Measurements from ENCODE around the gene CHD1. TPM values are rescaled to one million over a fixed set of nuclear protein-coding genes. Genes with fewer than 3 reads are reported as not detected.
A peak's percentile ranks its signal among the peaks of the same experiment; 100 is the strongest.

The CHD1 gene
- total RNA-seq, 2 donors from 2014 or later: 38.5 to 52.9 TPM

GRCh38 chr5:98929710-98930298 is 997 bp upstream of the CHD1 start:
- intact Hi-C loops (cut with DNase I): loop anchor here (5.0 kb wide), 2 partner anchors 102 to 1428 kb away; no protein-coding TSS in a partner anchor
- H3K36me3 ChIP-seq: no peaks in the 10 kb centered on the region
- WGBS: 6% methylated on average over 21 of the region's 21 CpGs
- peaks cover 5% of the 10 kb centered on the region for H3K4me1 ChIP-seq (replicated peaks)
- no peaks in the 10 kb centered on the region for H3K27me3 ChIP-seq (replicated peaks; ENCODE audit: insufficient read depth)
- peak overlapping the region; percentile 97 to 100 for H3K27ac ChIP-seq
- no peak for DNase-seq (ENCODE audit: low spot score)
- no peaks in the 10 kb centered on the region for H3K9me3 ChIP-seq
- TF ChIP-seq POLR2A (IDR thresholded peaks at IDR 0.05): no peak
- peak; percentile 76 for TF ChIP-seq POLR2AphosphoS5 (IDR thresholded peaks at IDR 0.05)
- peak overlapping the region; percentile 85 to 88 for H3K4me3 ChIP-seq

DNA sequence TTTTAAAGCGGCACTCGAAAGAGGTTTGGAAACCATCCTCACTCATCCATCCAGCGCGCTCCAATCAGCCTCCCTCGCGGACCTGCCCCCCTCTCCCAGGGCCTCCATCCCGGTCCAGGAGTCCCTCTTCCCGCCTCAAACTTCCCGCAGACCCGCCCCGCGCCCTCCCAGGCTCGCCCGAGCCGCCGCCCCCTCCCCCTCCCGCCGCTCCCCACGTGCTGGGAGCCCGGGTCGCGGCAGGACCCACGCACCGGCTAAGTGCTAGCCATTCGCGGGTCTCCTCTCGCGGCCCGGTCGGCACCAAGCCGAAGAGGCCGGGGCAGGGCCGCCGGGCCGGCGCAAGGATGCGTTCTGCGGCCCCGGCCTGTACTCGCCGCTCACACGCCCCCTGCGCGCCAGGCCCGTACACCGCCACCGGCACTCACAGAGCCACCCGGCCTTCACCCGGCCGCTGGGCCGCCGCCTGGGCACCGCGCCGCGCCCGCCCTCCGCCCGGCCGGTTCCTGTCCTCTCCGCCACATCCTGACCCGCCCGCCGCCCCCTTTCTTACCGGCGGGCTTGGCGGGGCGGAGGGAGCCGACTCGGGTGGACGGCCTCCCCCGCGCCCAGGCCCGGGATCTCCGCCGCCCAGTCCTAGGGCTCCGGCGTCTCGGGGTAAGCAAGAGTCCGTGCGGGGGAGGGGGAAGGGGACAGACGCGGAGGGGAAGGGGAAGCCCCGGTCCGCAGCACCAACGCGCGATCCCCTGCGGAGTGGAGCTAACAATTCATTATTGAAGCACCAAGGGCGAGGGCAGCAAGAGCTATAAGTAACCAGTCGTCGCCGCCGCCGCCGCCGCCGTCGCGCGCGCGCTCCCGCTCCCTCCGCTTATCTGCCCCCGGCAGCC is 576 bp downstream of the CHD1 start:
- TF ChIP-seq, protein P1, sequence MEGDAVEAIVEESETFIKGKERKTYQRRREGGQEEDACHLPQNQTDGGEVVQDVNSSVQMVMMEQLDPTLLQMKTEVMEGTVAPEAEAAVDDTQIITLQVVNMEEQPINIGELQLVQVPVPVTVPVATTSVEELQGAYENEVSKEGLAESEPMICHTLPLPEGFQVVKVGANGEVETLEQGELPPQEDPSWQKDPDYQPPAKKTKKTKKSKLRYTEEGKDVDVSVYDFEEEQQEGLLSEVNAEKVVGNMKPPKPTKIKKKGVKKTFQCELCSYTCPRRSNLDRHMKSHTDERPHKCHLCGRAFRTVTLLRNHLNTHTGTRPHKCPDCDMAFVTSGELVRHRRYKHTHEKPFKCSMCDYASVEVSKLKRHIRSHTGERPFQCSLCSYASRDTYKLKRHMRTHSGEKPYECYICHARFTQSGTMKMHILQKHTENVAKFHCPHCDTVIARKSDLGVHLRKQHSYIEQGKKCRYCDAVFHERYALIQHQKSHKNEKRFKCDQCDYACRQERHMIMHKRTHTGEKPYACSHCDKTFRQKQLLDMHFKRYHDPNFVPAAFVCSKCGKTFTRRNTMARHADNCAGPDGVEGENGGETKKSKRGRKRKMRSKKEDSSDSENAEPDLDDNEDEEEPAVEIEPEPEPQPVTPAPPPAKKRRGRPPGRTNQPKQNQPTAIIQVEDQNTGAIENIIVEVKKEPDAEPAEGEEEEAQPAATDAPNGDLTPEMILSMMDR (IDR thresholded peaks at IDR 0.05): peak in 1 of 4 experiments; percentile 9
- TF ChIP-seq POLR2A (IDR thresholded peaks at IDR 0.05): no peak
- DNase-seq (ENCODE audit: low spot score): peak; percentile 68
- H3K27me3 ChIP-seq (replicated peaks; ENCODE audit: insufficient read depth): no peaks in the 10 kb centered on the region
- intact Hi-C loops (cut with DNase I): loop anchor here (5.0 kb wide), 2 partner anchors 104 to 1426 kb away; no protein-coding TSS in a partner anchor
- no peaks in the 10 kb centered on the region for H3K36me3 ChIP-seq
- peak overlapping the region; percentile 97 to 100 for H3K27ac ChIP-seq
- peak overlapping the region; percentile 85 to 88 for H3K4me3 ChIP-seq
- peaks cover 5% of the 10 kb centered on the region for H3K4me1 ChIP-seq (replicated peaks)
- WGBS: 1% methylated on average over 69 of the region's 106 CpGs
- no peaks in the 10 kb centered on the region for H3K9me3 ChIP-seq

DNA sequence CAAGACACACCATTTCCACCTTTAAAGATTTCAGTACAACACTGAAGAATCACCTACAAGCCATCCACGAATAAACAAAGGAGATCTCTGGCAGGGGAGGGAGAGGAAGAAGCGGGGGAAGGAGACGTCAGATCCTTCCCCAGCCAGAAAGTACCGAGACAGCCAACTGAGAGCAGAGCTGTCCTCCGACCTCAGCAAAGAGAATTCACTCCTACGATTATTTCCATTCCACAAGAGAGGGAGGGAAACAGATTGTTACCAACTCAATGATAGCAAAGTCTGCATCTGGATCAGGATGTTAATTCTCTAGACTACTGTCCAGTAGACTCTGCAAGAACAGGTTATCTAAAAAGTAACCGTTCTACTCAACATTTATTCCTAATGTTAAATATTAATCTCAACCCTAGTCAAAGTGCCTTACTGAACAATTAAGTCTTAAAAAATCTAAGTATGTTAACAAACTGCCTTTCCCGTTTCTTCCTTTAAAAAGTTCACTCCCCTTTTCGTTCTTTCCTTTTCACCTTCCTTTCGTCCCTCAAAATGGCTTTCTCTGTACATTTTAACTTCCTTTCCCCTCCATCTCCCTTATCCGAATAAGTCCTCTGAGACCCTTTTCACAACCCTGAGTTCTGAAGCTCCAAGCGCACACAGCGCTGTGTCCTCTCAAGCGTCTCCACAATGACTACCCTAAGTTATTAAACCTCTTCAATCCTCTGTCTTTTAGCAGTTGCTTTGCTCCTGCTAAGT is 1.4 kb downstream of the CHD1 start:
- intact Hi-C loops (cut with DNase I): loop anchor here (5.0 kb wide), 2 partner anchors 105 to 1425 kb away; no protein-coding TSS in a partner anchor

DNA sequence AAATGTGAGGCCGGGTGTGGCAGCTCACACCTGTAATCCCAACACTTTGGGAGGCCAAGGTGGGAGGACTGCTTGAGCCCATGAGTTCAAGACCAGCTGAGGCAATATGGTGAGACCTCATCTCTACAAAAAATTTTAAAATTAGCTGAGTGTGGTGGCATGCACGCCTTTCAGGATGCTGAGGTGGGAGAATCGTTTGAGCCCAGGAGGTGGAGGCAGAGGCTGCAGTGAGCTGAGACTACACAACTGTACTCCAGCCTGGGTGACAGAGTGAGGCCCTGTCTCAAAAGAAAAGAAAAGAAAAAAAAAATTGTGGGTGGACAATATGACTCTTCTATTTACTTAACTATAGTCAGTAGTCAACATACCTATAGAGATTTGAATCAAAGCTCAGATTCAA is 4.8 kb downstream of the CHD1 start:
- no peak for DNase-seq (ENCODE audit: low spot score)
- H3K9me3 ChIP-seq: no peaks in the 10 kb centered on the region
- H3K27me3 ChIP-seq (replicated peaks; ENCODE audit: insufficient read depth): no peaks in the 10 kb centered on the region
- no peak overlapping the region for H3K27ac ChIP-seq
- peaks cover 5% of the 10 kb centered on the region for H3K4me1 ChIP-seq (replicated peaks)
- no peaks in the 10 kb centered on the region for H3K36me3 ChIP-seq
- H3K4me3 ChIP-seq: no peak overlapping the region
- TF ChIP-seq, protein P1 (IDR thresholded peaks at IDR 0.05): no peak
- TF ChIP-seq POLR2AphosphoS5 (IDR thresholded peaks at IDR 0.05) (no peak), POLR2A (IDR thresholded peaks at IDR 0.05) (no peak)
- intact Hi-C loops (cut with DNase I): no loop called here
- 84% methylated on average over 3 of the region's 3 CpGs for WGBS

More for the DNA sequence above, 1.4 kb downstream of the CHD1 start:
- no peaks in the 10 kb centered on the region for H3K9me3 ChIP-seq
- H3K27ac ChIP-seq: peak overlapping the region; percentile 97 to 100
- peaks cover 5% of the 10 kb centered on the region for H3K4me1 ChIP-seq (replicated peaks)
- peak; percentile 78 for DNase-seq (ENCODE audit: low spot score)
- H3K36me3 ChIP-seq: no peaks in the 10 kb centered on the region
- TF ChIP-seq POLR2A (IDR thresholded peaks at IDR 0.05) (peak; percentile 88), POLR2AphosphoS5 (IDR thresholded peaks at IDR 0.05) (peak; percentile 93)
- TF ChIP-seq, protein P1 (IDR thresholded peaks at IDR 0.05): no peak
- WGBS: under 1% methylated on average over 14 of the region's 14 CpGs
- peak overlapping the region; percentile 85 to 88 for H3K4me3 ChIP-seq
- H3K27me3 ChIP-seq (replicated peaks; ENCODE audit: insufficient read depth): no peaks in the 10 kb centered on the region

All from prostate gland (tissue), 2 donors.